Trophoblast cell (in vitro differentiated cells and primary cell): ENCODE data around the gene GRIN1.

Experiments used
- DNase-seq, 2 donors: peaks; one replicate each; pipeline ENCODE4 v3.0.0-alpha.2; 2016
- H2AFZ ChIP-seq: 2 replicates; pipeline ENCODE4 v1.6.1; 2013; ENCODE audit warnings: low read length, moderate library complexity, mild to moderate bottlenecking; ENCODE audit not compliant: insufficient read depth, poor library complexity
- H2AK5ac ChIP-seq: 2 replicates; pipeline ENCODE4 v1.6.1; 2013; ENCODE audit warnings: mild to moderate bottlenecking, low read length
- H2BK120ac ChIP-seq: 2 replicates; pipeline ENCODE4 v1.6.1; 2013; ENCODE audit warnings: low read length, mild to moderate bottlenecking, moderate library complexity; ENCODE audit not compliant: insufficient read depth, poor library complexity
- H2BK12ac ChIP-seq: 2 replicates; pipeline ENCODE4 v1.6.1; 2013; ENCODE audit warnings: mild to moderate bottlenecking, low read length, moderate library complexity
- H2BK5ac ChIP-seq: 2 replicates; pipeline ENCODE4 v1.6.1; 2013; ENCODE audit warnings: low read length, low read depth, moderate library complexity, mild to moderate bottlenecking; ENCODE audit not compliant: poor library complexity
- H3K14ac ChIP-seq: 2 replicates; pipeline ENCODE4 v1.6.1; 2013; ENCODE audit warnings: mild to moderate bottlenecking, low read length
- H3K18ac ChIP-seq: 2 replicates; pipeline ENCODE4 v1.6.1; 2013; ENCODE audit warnings: mild to moderate bottlenecking, low read length
- H3K23ac ChIP-seq: 2 replicates; pipeline ENCODE4 v1.6.1; 2013; ENCODE audit warnings: low read length
- H3K27ac ChIP-seq: 2 replicates; pipeline ENCODE4 v1.5.1; 2013; ENCODE audit warnings: low read depth, mild to moderate bottlenecking, inconsistent platforms, low read length, moderate library complexity
- H3K27me3 ChIP-seq: 2 replicates; pipeline ENCODE4 v1.6.1; 2013; ENCODE audit warnings: inconsistent platforms, mild to moderate bottlenecking, low read length, moderate library complexity; ENCODE audit not compliant: insufficient read depth
- H3K36me3 ChIP-seq, 2 experiments: 1 replicate in 1 of 2; 2 replicates in 1 of 2; pipeline ENCODE4 v1.6.1; 2013; ENCODE audit warnings: low read length in 2 of 2, mild to moderate bottlenecking in 2 of 2, moderate library complexity in 1 of 2; ENCODE audit not compliant: insufficient read depth in 2 of 2, control insufficient read depth in 1 of 2
- H3K4ac ChIP-seq: 2 replicates; pipeline ENCODE4 v1.6.1; 2013; ENCODE audit warnings: low read depth, mild to moderate bottlenecking, low read length, moderate library complexity
- H3K4me1 ChIP-seq, 2 experiments: 1 replicate in 1 of 2; 2 replicates in 1 of 2; pipeline ENCODE4 v1.6.1; 2013; ENCODE audit warnings: low read length in 2 of 2, mild to moderate bottlenecking in 2 of 2, moderate library complexity in 1 of 2; ENCODE audit not compliant: insufficient read depth in 2 of 2, control insufficient read depth in 1 of 2
- H3K4me2 ChIP-seq: 2 replicates; pipeline ENCODE4 v1.6.1; 2013; ENCODE audit warnings: inconsistent platforms, mild to moderate bottlenecking, low read length, moderate library complexity
- H3K4me3 ChIP-seq: 2 replicates; pipeline ENCODE4 v1.5.1; 2013; ENCODE audit warnings: mild to moderate bottlenecking, low read depth, low read length, inconsistent platforms
- H3K79me1 ChIP-seq: one replicate; pipeline ENCODE4 v1.6.1; 2013; ENCODE audit warnings: low read length
- H3K79me2 ChIP-seq: 2 replicates; pipeline ENCODE4 v1.6.1; 2013; ENCODE audit warnings: low read length, mild to moderate bottlenecking; ENCODE audit not compliant: control insufficient read depth, insufficient read depth, poor library complexity
- H3K9ac ChIP-seq: 2 replicates; pipeline ENCODE4 v1.6.1; 2013; ENCODE audit warnings: mild to moderate bottlenecking, low read length
- H3K9me3 ChIP-seq: 2 replicates; pipeline ENCODE4 v1.6.1; 2013; ENCODE audit warnings: low read depth, mild to moderate bottlenecking, control low read depth, inconsistent platforms, low read length; ENCODE audit not compliant: insufficient read depth
- H4K12ac ChIP-seq: 2 replicates; pipeline ENCODE4 v1.6.1; 2013; ENCODE audit warnings: low read depth, mild to moderate bottlenecking, low read length, moderate library complexity
- H4K8ac ChIP-seq: 2 replicates; pipeline ENCODE4 v1.6.1; 2013; ENCODE audit warnings: low read depth, mild to moderate bottlenecking, low read length, moderate library complexity
- H4K91ac ChIP-seq: one replicate; pipeline ENCODE4 v1.6.1; 2013; ENCODE audit warnings: low read depth, mild to moderate bottlenecking, low read length, moderate library complexity
- WGBS: extraction: QIAGEN DNeasy Blood & Tissue Kit; methylation state at CpG from one replicate; pipeline ENCODE4 v1.1.7; 2013; ENCODE audit warnings: missing lambda C conversion rate; ENCODE audit not compliant: insufficient read length, insufficient coverage; ENCODE audit errors: extremely low coverage; 5-methylcytosine and 5-hydroxymethylcytosine counted together

The GRIN1 gene

GRCh38 chr9:137193771-137194170, 54.8 kb downstream of the GRIN1 start:
- no peak overlapping the region for H2BK12ac ChIP-seq
- peaks cover 27 to 31% of the 10 kb centered on the region in 2 experiments for H3K36me3 ChIP-seq
- H2BK120ac ChIP-seq: no peak overlapping the region
- no peak for DNase-seq
- no peak overlapping the region for H3K18ac ChIP-seq
- H4K8ac ChIP-seq: no peak overlapping the region
- H3K4me2 ChIP-seq: no peak overlapping the region
- H3K4ac ChIP-seq: no peak overlapping the region
- no peak overlapping the region for H3K27ac ChIP-seq
- peaks cover 15 to 23% of the 10 kb centered on the region in 2 experiments for H3K4me1 ChIP-seq
- no CpG with 5 or more reads among the region's 14 CpGs for WGBS
- H2AFZ ChIP-seq: no peak overlapping the region
- H3K27me3 ChIP-seq: no peaks in the 10 kb centered on the region
- no peak overlapping the region for H3K23ac ChIP-seq
- H2BK5ac ChIP-seq: no peak overlapping the region
- no peak overlapping the region for H4K91ac ChIP-seq
- no peaks in the 10 kb centered on the region for H3K79me1 ChIP-seq
- H3K9ac ChIP-seq: no peak overlapping the region
- H3K9me3 ChIP-seq: no peaks in the 10 kb centered on the region
- H3K14ac ChIP-seq: no peak overlapping the region
- H4K12ac ChIP-seq: no peak overlapping the region
- peaks cover 2% of the 10 kb centered on the region for H3K79me2 ChIP-seq
- no peak overlapping the region for H2AK5ac ChIP-seq
- H3K4me3 ChIP-seq: no peak overlapping the region

DNA sequence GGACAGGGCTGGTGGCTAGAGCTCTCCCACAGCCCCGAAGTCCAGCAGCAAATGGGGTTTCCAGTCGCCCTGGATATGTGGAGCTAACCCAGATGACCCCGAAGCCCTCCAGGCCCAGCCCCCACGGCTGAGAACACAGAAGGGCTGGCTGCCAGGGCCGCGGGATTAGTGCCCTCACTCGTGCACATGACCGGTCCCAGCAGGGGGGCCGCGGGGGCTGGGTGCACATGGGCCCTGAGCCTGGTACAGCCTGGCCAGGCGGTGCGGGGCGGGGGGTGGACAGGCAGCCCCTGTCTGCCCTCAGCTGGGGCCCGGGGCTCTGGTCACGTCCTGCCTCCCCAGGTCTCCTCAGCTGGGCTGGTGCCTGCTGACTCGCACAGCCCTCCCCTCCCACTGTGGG, 55.4 kb downstream of the GRIN1 start:
- Histone ChIP-seq H3K9ac (no peak overlapping the region), H3K4me3 (no peak overlapping the region), H3K9me3 (no peaks in the 10 kb centered on the region), H2BK120ac (no peak overlapping the region), H4K8ac (no peak overlapping the region), H4K12ac (no peak overlapping the region), H2AFZ (no peak overlapping the region), H3K4ac (no peak overlapping the region), H3K23ac (no peak overlapping the region), H3K27me3 (no peaks in the 10 kb centered on the region), H2BK12ac (no peak overlapping the region), H2AK5ac (no peak overlapping the region), H3K79me1 (no peaks in the 10 kb centered on the region), H3K14ac (no peak overlapping the region), H4K91ac (no peak overlapping the region), H3K18ac (no peak overlapping the region), H3K79me2 (peaks cover 2% of the 10 kb centered on the region), H3K36me3 (peaks cover 27 to 31% of the 10 kb centered on the region in 2 experiments), H3K27ac (no peak overlapping the region), H3K4me1 (peaks cover 14 to 27% of the 10 kb centered on the region in 2 experiments), H2BK5ac (no peak overlapping the region), H3K4me2 (no peak overlapping the region)
- WGBS: no CpG with 5 or more reads among the region's 16 CpGs
- DNase-seq: no peak

DNA sequence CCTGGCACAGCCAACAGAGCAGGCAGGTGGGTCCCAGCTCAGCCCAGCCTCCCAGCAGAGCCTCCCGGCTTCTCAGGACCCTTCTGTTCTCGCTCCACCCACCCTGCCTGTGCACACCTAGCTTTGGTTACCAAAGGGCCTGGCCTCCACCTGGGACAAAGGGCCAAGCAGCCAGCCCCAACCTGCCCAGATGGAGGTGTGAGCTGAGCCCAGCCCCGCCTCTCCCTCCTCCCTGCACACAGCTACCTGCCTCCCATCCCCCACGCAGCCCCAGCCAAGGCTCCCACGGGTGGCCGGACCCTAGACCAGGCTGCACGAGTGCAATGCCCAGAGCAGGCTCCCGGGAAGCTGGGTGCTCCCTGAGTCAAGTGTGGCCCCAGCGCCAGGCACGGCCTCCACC, 56.0 kb downstream of the GRIN1 start:
- no peak for DNase-seq
- peaks cover 9 to 25% of the 10 kb centered on the region in 2 experiments for H3K4me1 ChIP-seq
- no CpG with 5 or more reads among the region's 10 CpGs for WGBS

GRCh38 chr9:137195525-137196220, 56.7 kb downstream of the GRIN1 start:
- no CpG with 5 or more reads among the region's 21 CpGs for WGBS
- Histone ChIP-seq H3K79me1 (no peaks in the 10 kb centered on the region), H2BK120ac (no peak overlapping the region), H4K12ac (no peak overlapping the region), H2AK5ac (no peak overlapping the region), H4K8ac (no peak overlapping the region), H3K4me2 (no peak overlapping the region), H3K4ac (no peak overlapping the region), H2BK5ac (no peak overlapping the region), H3K23ac (no peak overlapping the region), H3K36me3 (peaks cover 16 to 21% of the 10 kb centered on the region in 2 experiments), H3K27ac (no peak overlapping the region), H3K18ac (no peak overlapping the region), H3K4me3 (no peak overlapping the region), H4K91ac (no peak overlapping the region), H3K27me3 (no peaks in the 10 kb centered on the region), H3K9me3 (no peaks in the 10 kb centered on the region), H3K14ac (no peak overlapping the region), H2BK12ac (no peak overlapping the region), H3K9ac (no peak overlapping the region), H3K79me2 (no peaks in the 10 kb centered on the region), H3K4me1 (peaks cover 9 to 23% of the 10 kb centered on the region in 2 experiments), H2AFZ (no peak overlapping the region)
- peak in 1 of 2 donors; percentile 10 for DNase-seq

More for the DNA sequence above, 56.0 kb downstream of the GRIN1 start:
- H3K79me2 ChIP-seq: no peaks in the 10 kb centered on the region
- no peak overlapping the region for H4K12ac ChIP-seq
- no peak overlapping the region for H4K91ac ChIP-seq
- no peak overlapping the region for H3K9ac ChIP-seq
- H2BK5ac ChIP-seq: no peak overlapping the region
- no peak overlapping the region for H3K23ac ChIP-seq
- H2BK12ac ChIP-seq: no peak overlapping the region
- no peak overlapping the region for H2AFZ ChIP-seq
- H3K79me1 ChIP-seq: no peaks in the 10 kb centered on the region
- no peak overlapping the region for H3K18ac ChIP-seq
- no peak overlapping the region for H3K27ac ChIP-seq
- no peak overlapping the region for H3K4me2 ChIP-seq
- no peaks in the 10 kb centered on the region for H3K27me3 ChIP-seq
- peaks cover 24 to 28% of the 10 kb centered on the region in 2 experiments for H3K36me3 ChIP-seq
- H3K9me3 ChIP-seq: no peaks in the 10 kb centered on the region
- no peak overlapping the region for H3K14ac ChIP-seq
- H2BK120ac ChIP-seq: no peak overlapping the region
- H3K4ac ChIP-seq: no peak overlapping the region
- no peak overlapping the region for H3K4me3 ChIP-seq
- H2AK5ac ChIP-seq: no peak overlapping the region
- H4K8ac ChIP-seq: no peak overlapping the region
